ENCODE measurements around the gene SMARCC2.

DNA sequence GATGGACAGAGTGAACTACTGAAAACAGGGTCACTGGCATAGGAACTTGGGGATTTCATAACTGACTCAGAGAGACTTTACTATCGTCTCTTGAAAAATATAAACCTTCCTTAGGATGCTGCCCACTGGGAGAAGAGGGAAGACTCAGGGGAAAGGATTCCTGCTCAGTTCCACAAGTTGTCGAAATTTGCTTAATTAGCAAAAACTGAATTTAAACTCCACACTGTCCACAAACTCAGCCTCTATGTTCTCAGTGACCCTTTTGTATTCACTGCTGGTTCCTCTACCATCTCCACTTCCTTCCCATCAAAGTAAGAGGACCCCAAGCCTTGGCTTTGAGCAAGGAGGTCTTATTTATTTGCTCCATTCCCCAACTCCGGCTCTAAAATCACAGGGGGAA lies 44.1 kb downstream of the SMARCC2 start:
- TF ChIP-seq EZH2phosphoT487 (IDR thresholded peaks at IDR 0.05; ENCODE audit: borderline replicate concordance, low read length): no peak
- no peak for TF ChIP-seq EZH2 (IDR thresholded peaks at IDR 0.05; ENCODE audit: low read length, unreplicated experiment)
